Hepatocyte (in vitro differentiated cells): Measurements from ENCODE around the gene PCDHB13.

Experiments used
- EZH2 ChIP-seq: fragments of 200-600 bp; sonication (generic); IDR thresholded peaks from 2 replicates; pipeline ENCODE4 v1.6.1; 2016; ENCODE audit warnings: antibody characterized with exemption, mild to moderate bottlenecking, borderline replicate concordance
- TF ChIP-seq, protein P1 (sequence below): fragments of 200-600 bp; sonication (generic); IDR thresholded peaks from 2 replicates; pipeline ENCODE4 v1.5.1; 2016; ENCODE audit warnings: antibody characterized with exemption, mild to moderate bottlenecking; ENCODE audit not compliant: poor library complexity

DNA sequence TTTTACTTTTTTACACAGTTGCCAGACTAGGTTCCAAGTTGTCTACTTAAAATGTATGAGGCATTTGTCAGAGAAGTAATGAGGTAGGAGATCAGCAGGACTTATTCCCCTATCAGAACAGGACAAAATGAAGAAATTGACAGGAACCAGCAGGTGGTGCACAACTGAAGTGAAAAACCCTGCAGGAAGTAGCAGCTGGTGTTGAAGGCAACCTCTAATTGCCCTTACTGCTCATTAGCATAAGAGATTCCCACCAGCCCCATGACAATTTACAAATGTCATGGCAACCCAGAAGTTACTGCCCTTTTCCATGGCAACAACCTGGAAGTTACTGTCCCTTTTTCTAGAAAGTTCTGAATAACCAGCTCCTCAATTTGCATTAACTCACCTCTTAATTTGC, 36.9 kb downstream of the PCDHB13 start:
- TF ChIP-seq, protein P1, sequence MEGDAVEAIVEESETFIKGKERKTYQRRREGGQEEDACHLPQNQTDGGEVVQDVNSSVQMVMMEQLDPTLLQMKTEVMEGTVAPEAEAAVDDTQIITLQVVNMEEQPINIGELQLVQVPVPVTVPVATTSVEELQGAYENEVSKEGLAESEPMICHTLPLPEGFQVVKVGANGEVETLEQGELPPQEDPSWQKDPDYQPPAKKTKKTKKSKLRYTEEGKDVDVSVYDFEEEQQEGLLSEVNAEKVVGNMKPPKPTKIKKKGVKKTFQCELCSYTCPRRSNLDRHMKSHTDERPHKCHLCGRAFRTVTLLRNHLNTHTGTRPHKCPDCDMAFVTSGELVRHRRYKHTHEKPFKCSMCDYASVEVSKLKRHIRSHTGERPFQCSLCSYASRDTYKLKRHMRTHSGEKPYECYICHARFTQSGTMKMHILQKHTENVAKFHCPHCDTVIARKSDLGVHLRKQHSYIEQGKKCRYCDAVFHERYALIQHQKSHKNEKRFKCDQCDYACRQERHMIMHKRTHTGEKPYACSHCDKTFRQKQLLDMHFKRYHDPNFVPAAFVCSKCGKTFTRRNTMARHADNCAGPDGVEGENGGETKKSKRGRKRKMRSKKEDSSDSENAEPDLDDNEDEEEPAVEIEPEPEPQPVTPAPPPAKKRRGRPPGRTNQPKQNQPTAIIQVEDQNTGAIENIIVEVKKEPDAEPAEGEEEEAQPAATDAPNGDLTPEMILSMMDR, result no peak
- TF ChIP-seq EZH2, result no peak
